Prostate gland (tissue), 2 donors: ENCODE measurements around the gene BICC1.

Experiments used
- POLR2A ChIP-seq: fragments of 450-650 bp; IDR thresholded peaks from one replicate; pipeline ENCODE4 v1.6.1; 2016; ENCODE audit warnings: antibody characterized with exemption, mild to moderate bottlenecking
- TF ChIP-seq, protein P1 (sequence below), 4 experiments: fragments of 200-600 bp in 2 of 4; fragments of 450-650 bp in 2 of 4; sonication (generic) in 2 of 4; IDR thresholded peaks; 1 replicate in 3 of 4; 2 replicates in 1 of 4; pipeline ENCODE4 v1.5.1; 2016 to 2019; ENCODE audit warnings: antibody characterized with exemption in 4 of 4, mild to moderate bottlenecking in 2 of 4, moderate library complexity in 2 of 4

DNA sequence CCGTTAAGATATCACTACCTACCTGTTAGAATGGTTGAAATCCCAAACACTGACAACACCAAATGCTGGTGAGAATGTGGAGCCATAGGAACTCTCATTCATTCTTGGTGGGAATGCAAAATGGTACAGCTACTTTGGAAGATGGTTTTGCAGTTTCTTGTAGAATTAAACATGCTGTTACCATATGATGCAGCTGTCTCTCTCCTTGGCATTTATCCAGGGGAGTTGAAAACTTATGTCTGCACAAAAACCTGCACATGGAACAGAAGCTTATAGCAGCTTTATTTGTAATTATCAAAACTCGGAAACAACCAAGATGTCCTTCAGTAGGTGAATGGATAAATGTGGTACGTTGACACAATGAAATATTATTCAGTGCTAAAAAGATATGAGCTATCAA, 199.5 kb downstream of the BICC1 start:
- TF ChIP-seq, protein P1, sequence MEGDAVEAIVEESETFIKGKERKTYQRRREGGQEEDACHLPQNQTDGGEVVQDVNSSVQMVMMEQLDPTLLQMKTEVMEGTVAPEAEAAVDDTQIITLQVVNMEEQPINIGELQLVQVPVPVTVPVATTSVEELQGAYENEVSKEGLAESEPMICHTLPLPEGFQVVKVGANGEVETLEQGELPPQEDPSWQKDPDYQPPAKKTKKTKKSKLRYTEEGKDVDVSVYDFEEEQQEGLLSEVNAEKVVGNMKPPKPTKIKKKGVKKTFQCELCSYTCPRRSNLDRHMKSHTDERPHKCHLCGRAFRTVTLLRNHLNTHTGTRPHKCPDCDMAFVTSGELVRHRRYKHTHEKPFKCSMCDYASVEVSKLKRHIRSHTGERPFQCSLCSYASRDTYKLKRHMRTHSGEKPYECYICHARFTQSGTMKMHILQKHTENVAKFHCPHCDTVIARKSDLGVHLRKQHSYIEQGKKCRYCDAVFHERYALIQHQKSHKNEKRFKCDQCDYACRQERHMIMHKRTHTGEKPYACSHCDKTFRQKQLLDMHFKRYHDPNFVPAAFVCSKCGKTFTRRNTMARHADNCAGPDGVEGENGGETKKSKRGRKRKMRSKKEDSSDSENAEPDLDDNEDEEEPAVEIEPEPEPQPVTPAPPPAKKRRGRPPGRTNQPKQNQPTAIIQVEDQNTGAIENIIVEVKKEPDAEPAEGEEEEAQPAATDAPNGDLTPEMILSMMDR (IDR thresholded peaks at IDR 0.05), result no peak
- TF ChIP-seq POLR2A, result no peak
